ENCODE measurements around the gene ITGA2.
A peak's percentile ranks its signal among the peaks of the same experiment; 100 is the strongest.

Gene ITGA2

GRCh38 chr5:53095217-53095616, 106.1 kb downstream of the ITGA2 start:
- TF ChIP-seq ZBTB7A (IDR thresholded peaks at IDR 0.05; ENCODE audit: low read depth) (no peak), CREB1 (IDR thresholded peaks at IDR 0.05; ENCODE audit: low read depth) (no peak), REST (IDR thresholded peaks at IDR 0.05; ENCODE audit: low read depth) (no peak), TCF12 (IDR thresholded peaks at IDR 0.05; ENCODE audit: low read depth) (no peak), USF1 (IDR thresholded peaks at IDR 0.05) (no peak), FOXM1 (IDR thresholded peaks at IDR 0.05; ENCODE audit: borderline replicate concordance, low read depth) (no peak), NFIC (IDR thresholded peaks at IDR 0.05) (no peak), CEBPB (IDR thresholded peaks at IDR 0.05) (no peak), EGR1 (IDR thresholded peaks at IDR 0.05) (no peak), MAX (IDR thresholded peaks at IDR 0.05) (no peak), EP300 (IDR thresholded peaks at IDR 0.05; ENCODE audit: borderline replicate concordance) (no peak), TAF1 (IDR thresholded peaks at IDR 0.05; ENCODE audit: low read depth) (no peak), RAD21 (IDR thresholded peaks at IDR 0.05; ENCODE audit: low read depth) (no peak), TEAD4 (IDR thresholded peaks at IDR 0.05) (no peak), YY1 (IDR thresholded peaks at IDR 0.05; ENCODE audit: low read depth) (no peak)

- TF ChIP-seq RAD21 (IDR thresholded peaks at IDR 0.05; ENCODE audit: low read depth) (peak; percentile 66), REST (IDR thresholded peaks at IDR 0.05; ENCODE audit: low read depth) (no peak)
Measured at GRCh38 chr5:53095931-53096525, 106.9 kb downstream of the ITGA2 start.

- TF ChIP-seq TEAD4 (IDR thresholded peaks at IDR 0.05) (no peak), RAD21 (IDR thresholded peaks at IDR 0.05; ENCODE audit: low read depth) (no peak), NFIC (IDR thresholded peaks at IDR 0.05) (no peak), CREB1 (IDR thresholded peaks at IDR 0.05; ENCODE audit: low read depth) (no peak), EGR1 (IDR thresholded peaks at IDR 0.05) (no peak), ZBTB7A (IDR thresholded peaks at IDR 0.05; ENCODE audit: low read depth) (no peak), EP300 (IDR thresholded peaks at IDR 0.05; ENCODE audit: borderline replicate concordance) (no peak), MAX (IDR thresholded peaks at IDR 0.05) (no peak), REST (IDR thresholded peaks at IDR 0.05; ENCODE audit: low read depth) (no peak), TCF12 (IDR thresholded peaks at IDR 0.05; ENCODE audit: low read depth) (no peak), CEBPB (IDR thresholded peaks at IDR 0.05) (no peak), TAF1 (IDR thresholded peaks at IDR 0.05; ENCODE audit: low read depth) (no peak), FOXM1 (IDR thresholded peaks at IDR 0.05; ENCODE audit: borderline replicate concordance, low read depth) (no peak), USF1 (IDR thresholded peaks at IDR 0.05) (no peak)
Measured at GRCh38 chr5:53099546-53099945, 110.4 kb downstream of the ITGA2 start.

- TF ChIP-seq TAF1 (IDR thresholded peaks at IDR 0.05; ENCODE audit: low read depth) = no peak
- TF ChIP-seq EGR1 (IDR thresholded peaks at IDR 0.05) = no peak
- TF ChIP-seq FOXM1 (IDR thresholded peaks at IDR 0.05; ENCODE audit: borderline replicate concordance, low read depth) = no peak
- no peak for TF ChIP-seq USF1 (IDR thresholded peaks at IDR 0.05)
- TF ChIP-seq TCF12 (IDR thresholded peaks at IDR 0.05; ENCODE audit: low read depth) = no peak
- TF ChIP-seq RAD21 (IDR thresholded peaks at IDR 0.05; ENCODE audit: low read depth) = no peak
- no peak for TF ChIP-seq YY1 (IDR thresholded peaks at IDR 0.05; ENCODE audit: low read depth)
- TF ChIP-seq ZBTB7A (IDR thresholded peaks at IDR 0.05; ENCODE audit: low read depth) = no peak
- TF ChIP-seq MAX (IDR thresholded peaks at IDR 0.05) = no peak
- TF ChIP-seq CREB1 (IDR thresholded peaks at IDR 0.05; ENCODE audit: low read depth) = no peak
- no peak for TF ChIP-seq NFIC (IDR thresholded peaks at IDR 0.05)
- TF ChIP-seq TEAD4 (IDR thresholded peaks at IDR 0.05) = no peak
Measured at GRCh38 chr5:53100606-53101005, 111.5 kb downstream of the ITGA2 start.
